ENCODE measurements around the gene KCND3. TPM values are rescaled to one million over a fixed set of nuclear protein-coding genes. Genes with fewer than 3 reads are reported as not detected.

Gene KCND3
- total and polyA plus RNA-seq, 7 experiments from 2014 or later, result 0.05 to 0.17 TPM; not detected in 5

- H3K27ac ChIP-seq (ENCODE audit: low read depth, low read length), result peak overlapping the region; percentile 92
- Mint-ChIP-seq H3K27me3 (peaks cover 0 to 2% (median 0%) of the 10 kb centered on the region in 5 donors), H3K36me3 (peaks cover 0 to 13% (median 1%) of the 10 kb centered on the region in 5 donors), H3K4me3 (peak overlapping the region; percentile 86 to 100 (median 94)), H3K9me3 (peaks cover 0 to 8% (median 0%) of the 10 kb centered on the region in 11 donors), H3K27ac (peak overlapping the region; percentile 94 to 99 (median 98)), H3K4me1 (peaks cover 24 to 49% (median 39%) of the 10 kb centered on the region in 7 donors)
- ATAC-seq (no peak), DNase-seq (peak in 2 of 9 donors; percentile 35 to 55)
- H3K4me3 ChIP-seq (ENCODE audit: low read length), result peak overlapping the region; percentile 87
- intact Hi-C loops (cut with micrococcal nuclease), result loop anchor here (1.0 to 10.0 kb wide), 23 partner anchors 14 to 1723 kb away; partner anchors contain the start of genes ATP5PB (in 2 of the 2), INKA2 (in 2 of the 2), LRIF1 (in 2 of the 2) and WDR77 (in 2 of the 2)
- H3K36me3 ChIP-seq (ENCODE audit: control insufficient read depth in 2 of 3, insufficient read depth in 3 of 3, low read length in 3 of 3), result peaks cover 0 to 10% (median 7%) of the 10 kb centered on the region in 3 experiments
- ChIA-PET CTCF (interaction anchor here (0.7 to 1.8 kb wide), 17 partner anchors 11 to 614 kb away, joined by 3 to 10 read pairs (median 3); partner anchors contain the start of gene INKA2), POLR2A (interaction anchor here (0.6 to 2.6 kb wide), 19 partner anchors 13 to 307 kb away, joined by 3 to 16 read pairs (median 3); no protein-coding TSS in a partner anchor)
- H3K27me3 ChIP-seq (ENCODE audit: control insufficient read depth in 2 of 2, insufficient read depth in 2 of 2, low read length in 2 of 2), result no peaks in the 10 kb centered on the region
- H3K4me1 ChIP-seq (ENCODE audit: control insufficient read depth in 2 of 2, insufficient read depth in 2 of 2, low read length in 2 of 2), result peaks cover 4 to 18% of the 10 kb centered on the region in 2 donors
- H3K9me3 ChIP-seq (ENCODE audit: control insufficient read depth in 2 of 3, low read length in 3 of 3), result no peaks in the 10 kb centered on the region
These were observed 234.5 kb downstream of the KCND3 start for GRCh38 chr1:111754984-111755330.

GRCh38 chr1:111751906-111752575 is 237.4 kb downstream of the KCND3 start:
- Histone ChIP-seq H3K4me3 (ENCODE audit: low read length) (no peak overlapping the region), H3K27me3 (ENCODE audit: control insufficient read depth in 2 of 2, insufficient read depth in 2 of 2, low read length in 2 of 2) (no peaks in the 10 kb centered on the region), H3K4me1 (ENCODE audit: control insufficient read depth in 2 of 2, insufficient read depth in 2 of 2, low read length in 2 of 2) (peaks cover 4 to 12% of the 10 kb centered on the region in 2 donors), H3K9me3 (ENCODE audit: control insufficient read depth in 2 of 3, low read length in 3 of 3) (no peaks in the 10 kb centered on the region), H3K36me3 (ENCODE audit: control insufficient read depth in 2 of 3, insufficient read depth in 3 of 3, low read length in 3 of 3) (peaks cover 0 to 4% (median 0%) of the 10 kb centered on the region in 3 experiments), H3K27ac (ENCODE audit: low read depth, low read length) (no peak overlapping the region)
- POLR2A ChIA-PET, result interaction anchor here (0.7 to 1.4 kb wide), 4 partner anchors 37 to 281 kb away, joined by 3 to 4 read pairs (median 4); no protein-coding TSS in a partner anchor
- H3K4me1 Mint-ChIP-seq, result peaks cover 18 to 40% (median 20%) of the 10 kb centered on the region in 7 donors
- peak overlapping the region in 1 of 9 donors; percentile 11 for H3K27ac Mint-ChIP-seq
- CTCF ChIA-PET, result interaction anchor here (1.0 to 3.2 kb wide), 3 partner anchors 14 to 244 kb away, joined by 3 to 18 read pairs (median 9); no protein-coding TSS in a partner anchor
- H3K36me3 Mint-ChIP-seq, result no peaks in the 10 kb centered on the region
- H3K4me3 Mint-ChIP-seq, result no peak overlapping the region
- H3K9me3 Mint-ChIP-seq, result peaks cover 0 to 8% (median 0%) of the 10 kb centered on the region in 11 donors
- intact Hi-C loops (cut with micrococcal nuclease), result loop anchor here in 1 of 2 donors (10.0 kb wide), 1 partner anchor 877 kb away; the partner anchor contains the start of gene CD53
- no peak for ATAC-seq
- peaks cover 0 to 2% (median 0%) of the 10 kb centered on the region in 5 donors for H3K27me3 Mint-ChIP-seq
- no peak for DNase-seq

- Mint-ChIP-seq H3K27ac (peak overlapping the region in 2 of 9 donors; percentile 16 to 54), H3K4me3 (no peak overlapping the region)
- POLR2A ChIA-PET, result interaction anchor here (1.2 to 1.4 kb wide), 3 partner anchors 12 to 280 kb away, joined by 3 to 4 read pairs (median 4); partner anchors contain the start of gene INKA2
These were observed 238.6 kb downstream of the KCND3 start for GRCh38 chr1:111750856-111751255.

GRCh38 chr1:111749628-111750027 is 239.8 kb downstream of the KCND3 start:
- Histone ChIP-seq H3K36me3 (ENCODE audit: control insufficient read depth in 2 of 3, insufficient read depth in 3 of 3, low read length in 3 of 3) (no peaks in the 10 kb centered on the region), H3K27ac (ENCODE audit: low read depth, low read length) (no peak overlapping the region), H3K4me3 (ENCODE audit: low read length) (no peak overlapping the region), H3K4me1 (ENCODE audit: control insufficient read depth in 2 of 2, insufficient read depth in 2 of 2, low read length in 2 of 2) (peaks cover 2 to 3% of the 10 kb centered on the region in 2 donors), H3K27me3 (ENCODE audit: control insufficient read depth in 2 of 2, insufficient read depth in 2 of 2, low read length in 2 of 2) (no peaks in the 10 kb centered on the region), H3K9me3 (ENCODE audit: control insufficient read depth in 2 of 3, low read length in 3 of 3) (no peaks in the 10 kb centered on the region)
- intact Hi-C loops (cut with micrococcal nuclease), result loop anchor here (10.0 kb wide), 2 partner anchors 875 to 1115 kb away; partner anchors contain the start of gene CD53 (in 1 of the 2)
- ChIA-PET POLR2A (interaction anchor here (0.7 kb wide), 1 partner anchor 14 kb away, joined by 4 read pairs; no protein-coding TSS in a partner anchor), CTCF (interaction anchor here (0.7 to 3.2 kb wide), 2 partner anchors 27 to 35 kb away, joined by 3 to 18 read pairs; no protein-coding TSS in a partner anchor)
- H3K4me1 Mint-ChIP-seq, result peaks cover 2 to 30% (median 7%) of the 10 kb centered on the region in 7 donors
- no peaks in the 10 kb centered on the region for H3K36me3 Mint-ChIP-seq
- ATAC-seq (no peak), DNase-seq (no peak)
- H3K9me3 Mint-ChIP-seq, result no peaks in the 10 kb centered on the region
- peaks cover 0 to 6% (median 0%) of the 10 kb centered on the region in 5 donors for H3K27me3 Mint-ChIP-seq
- no peak overlapping the region for H3K27ac Mint-ChIP-seq
- no peak overlapping the region for H3K4me3 Mint-ChIP-seq

More at GRCh38 chr1:111750856-111751255, 238.6 kb downstream of the KCND3 start:
- peaks cover 4 to 5% of the 10 kb centered on the region in 2 donors for H3K4me1 ChIP-seq (ENCODE audit: control insufficient read depth in 2 of 2, insufficient read depth in 2 of 2, low read length in 2 of 2)
- DNase-seq (no peak), ATAC-seq (no peak)
- H3K27me3 ChIP-seq (ENCODE audit: control insufficient read depth in 2 of 2, insufficient read depth in 2 of 2, low read length in 2 of 2), result no peaks in the 10 kb centered on the region
- H3K4me3 ChIP-seq (ENCODE audit: low read length), result no peak overlapping the region
- Mint-ChIP-seq H3K9me3 (peaks cover 0 to 8% (median 0%) of the 10 kb centered on the region in 11 donors), H3K4me1 (peaks cover 9 to 37% (median 12%) of the 10 kb centered on the region in 7 donors), H3K27me3 (peaks cover 0 to 2% (median 0%) of the 10 kb centered on the region in 5 donors), H3K36me3 (no peaks in the 10 kb centered on the region)
- CTCF ChIA-PET, result interaction anchor here (0.6 to 3.2 kb wide), 5 partner anchors 12 to 269 kb away, joined by 3 to 18 read pairs (median 4); partner anchors contain the start of gene INKA2
- intact Hi-C loops (cut with micrococcal nuclease), result loop anchor here in 1 of 2 donors (10.0 kb wide), 1 partner anchor 876 kb away; the partner anchor contains the start of gene CD53
- H3K9me3 ChIP-seq (ENCODE audit: control insufficient read depth in 2 of 3, low read length in 3 of 3), result no peaks in the 10 kb centered on the region
- no peak overlapping the region for H3K27ac ChIP-seq (ENCODE audit: low read depth, low read length)
- H3K36me3 ChIP-seq (ENCODE audit: control insufficient read depth in 2 of 3, insufficient read depth in 3 of 3, low read length in 3 of 3), result peaks cover 0 to 3% (median 0%) of the 10 kb centered on the region in 3 experiments

GRCh38 chr1:111747947-111748346 is 241.5 kb downstream of the KCND3 start:
- CTCF ChIA-PET, result interaction anchor here (0.7 to 1.6 kb wide), 5 partner anchors 19 to 266 kb away, joined by 3 to 7 read pairs (median 5); no protein-coding TSS in a partner anchor
- no peaks in the 10 kb centered on the region for H3K27me3 ChIP-seq (ENCODE audit: control insufficient read depth in 2 of 2, insufficient read depth in 2 of 2, low read length in 2 of 2)
- intact Hi-C loops (cut with micrococcal nuclease), result loop anchor here (1.0 to 10.0 kb wide), 7 partner anchors 9 to 1113 kb away; partner anchors contain the start of gene INKA2 (in 1 of the 2)
- H3K36me3 ChIP-seq (ENCODE audit: control insufficient read depth in 2 of 3, insufficient read depth in 3 of 3, low read length in 3 of 3), result no peaks in the 10 kb centered on the region
- no peaks in the 10 kb centered on the region for H3K36me3 Mint-ChIP-seq
- ATAC-seq (no peak), DNase-seq (no peak)
- no peak overlapping the region for H3K4me3 ChIP-seq (ENCODE audit: low read length)
- H3K4me1 Mint-ChIP-seq, result peaks cover 0 to 24% (median 0%) of the 10 kb centered on the region in 7 donors
- peak overlapping the region in 1 of 9 donors; percentile 41 for H3K27ac Mint-ChIP-seq
- no peak overlapping the region for H3K27ac ChIP-seq (ENCODE audit: low read depth, low read length)
- H3K27me3 Mint-ChIP-seq, result peaks cover 0 to 17% (median 0%) of the 10 kb centered on the region in 5 donors
- H3K9me3 ChIP-seq (ENCODE audit: control insufficient read depth in 2 of 3, low read length in 3 of 3), result no peaks in the 10 kb centered on the region
- POLR2A ChIA-PET, result interaction anchor here (2.0 kb wide), 1 partner anchor 240 kb away, joined by 11 read pairs; no protein-coding TSS in a partner anchor
- no peaks in the 10 kb centered on the region for H3K4me1 ChIP-seq (ENCODE audit: control insufficient read depth in 2 of 2, insufficient read depth in 2 of 2, low read length in 2 of 2)
- H3K4me3 Mint-ChIP-seq, result no peak overlapping the region
- H3K9me3 Mint-ChIP-seq, result no peaks in the 10 kb centered on the region

GRCh38 chr1:111747282-111747734 is 242.2 kb downstream of the KCND3 start:
- no peaks in the 10 kb centered on the region for H3K36me3 Mint-ChIP-seq
- ATAC-seq (peak; percentile 85), DNase-seq (peak in 8 of 9 donors; percentile 10 to 61 (median 43))
- Histone ChIP-seq H3K27ac (ENCODE audit: low read depth, low read length) (no peak overlapping the region), H3K36me3 (ENCODE audit: control insufficient read depth in 2 of 3, insufficient read depth in 3 of 3, low read length in 3 of 3) (no peaks in the 10 kb centered on the region), H3K4me3 (ENCODE audit: low read length) (no peak overlapping the region), H3K4me1 (ENCODE audit: control insufficient read depth in 2 of 2, insufficient read depth in 2 of 2, low read length in 2 of 2) (no peaks in the 10 kb centered on the region), H3K27me3 (ENCODE audit: control insufficient read depth in 2 of 2, insufficient read depth in 2 of 2, low read length in 2 of 2) (no peaks in the 10 kb centered on the region), H3K9me3 (ENCODE audit: control insufficient read depth in 2 of 3, low read length in 3 of 3) (no peaks in the 10 kb centered on the region)
- H3K27ac Mint-ChIP-seq, result no peak overlapping the region
- POLR2A ChIA-PET, result interaction anchor here (2.0 kb wide), 1 partner anchor 240 kb away, joined by 11 read pairs; no protein-coding TSS in a partner anchor
- no peaks in the 10 kb centered on the region for H3K9me3 Mint-ChIP-seq
- H3K4me1 Mint-ChIP-seq, result peaks cover 0 to 21% (median 0%) of the 10 kb centered on the region in 7 donors
- H3K4me3 Mint-ChIP-seq, result no peak overlapping the region
- CTCF ChIA-PET, result interaction anchor here (0.7 to 1.6 kb wide), 8 partner anchors 20 to 267 kb away, joined by 3 to 7 read pairs (median 4); no protein-coding TSS in a partner anchor
- H3K27me3 Mint-ChIP-seq, result peaks cover 0 to 23% (median 0%) of the 10 kb centered on the region in 5 donors
- intact Hi-C loops (cut with micrococcal nuclease), result loop anchor here (1.0 to 10.0 kb wide), 7 partner anchors 8 to 1113 kb away; partner anchors contain the start of gene INKA2 (in 1 of the 2)

Measured in naive thymus-derived CD4-positive, alpha-beta T cell (primary cell).